GM18909 (cell line): ENCODE data around the gene LRRC4C.

Experiments used
- ATAC-seq: cut with Tn5 transposase; IDR thresholded peaks from one replicate; pipeline ENCODE4 v1.9.1; 2021; ENCODE audit warnings: mild to moderate bottlenecking; ENCODE audit not compliant: unreplicated experiment, poor library complexity

LRRC4C gene

GRCh38 chr11:41175304-41175972, 284.0 kb downstream of the LRRC4C start:
- ATAC-seq = no peak

GRCh38 chr11:41146326-41146725, 313.1 kb downstream of the LRRC4C start:
- no peak for ATAC-seq

GRCh38 chr11:41145420-41145819, 314.0 kb downstream of the LRRC4C start:
- no peak for ATAC-seq

- ATAC-seq = no peak
These were observed 324.5 kb downstream of the LRRC4C start for GRCh38 chr11:41134971-41135370.

GRCh38 chr11:41133023-41133422, 326.4 kb downstream of the LRRC4C start:
- no peak for ATAC-seq

- ATAC-seq = no peak
These were observed 337.9 kb downstream of the LRRC4C start for GRCh38 chr11:41121600-41121999.

GRCh38 chr11:41119484-41119883, 340.0 kb downstream of the LRRC4C start:
- no peak for ATAC-seq

- ATAC-seq = no peak
These were observed 340.9 kb downstream of the LRRC4C start for GRCh38 chr11:41118521-41118920.

GRCh38 chr11:41116970-41117369, 342.5 kb downstream of the LRRC4C start:
- no peak for ATAC-seq

- no peak for ATAC-seq
These were observed 344.4 kb downstream of the LRRC4C start for GRCh38 chr11:41115066-41115465.

- ATAC-seq = no peak
These were observed 346.3 kb downstream of the LRRC4C start for GRCh38 chr11:41113160-41113559.

GRCh38 chr11:41110527-41110926, 348.9 kb downstream of the LRRC4C start:
- ATAC-seq = no peak

GRCh38 chr11:41102471-41102870, 357.0 kb downstream of the LRRC4C start:
- no peak for ATAC-seq

GRCh38 chr11:41099654-41100053, 359.8 kb downstream of the LRRC4C start:
- no peak for ATAC-seq

- ATAC-seq = no peak
These were observed 374.3 kb downstream of the LRRC4C start for GRCh38 chr11:41085123-41085522.

- ATAC-seq = no peak
These were observed 377.6 kb downstream of the LRRC4C start for GRCh38 chr11:41081756-41082285.

GRCh38 chr11:41074318-41074717, 385.1 kb downstream of the LRRC4C start:
- no peak for ATAC-seq

- no peak for ATAC-seq
These were observed 394.0 kb downstream of the LRRC4C start for GRCh38 chr11:41065432-41065831.

- ATAC-seq = no peak
These were observed 401.3 kb downstream of the LRRC4C start for GRCh38 chr11:41058138-41058537.

- ATAC-seq = no peak
These were observed 402.4 kb downstream of the LRRC4C start for GRCh38 chr11:41056892-41057569.

GRCh38 chr11:41053894-41054293, 405.6 kb downstream of the LRRC4C start:
- ATAC-seq = no peak
